GM12801 (cell line): Measurements from ENCODE around the gene TTC21B.

Source experiments
- CTCF ChIP-seq: IDR thresholded peaks from one replicate; pipeline ENCODE4 v1.5.1; 2011; ENCODE audit warnings: control low read depth; ENCODE audit not compliant: insufficient read length; ENCODE audit errors: extremely low read depth

TTC21B gene

GRCh38 chr2:165846056-165846455 lies 107.5 kb downstream of the TTC21B start:
- no peak for TF ChIP-seq CTCF

GRCh38 chr2:165844216-165844615 lies 109.4 kb downstream of the TTC21B start:
- no peak for TF ChIP-seq CTCF

GRCh38 chr2:165843351-165843750 lies 110.2 kb downstream of the TTC21B start:
- TF ChIP-seq CTCF = no peak

GRCh38 chr2:165840333-165840958 lies 113.1 kb downstream of the TTC21B start:
- TF ChIP-seq CTCF = no peak

- TF ChIP-seq CTCF = no peak
These were observed 114.0 kb downstream of the TTC21B start for GRCh38 chr2:165839610-165840009.

- TF ChIP-seq CTCF = no peak
These were observed 116.5 kb downstream of the TTC21B start for GRCh38 chr2:165837122-165837521.

GRCh38 chr2:165835363-165835762 lies 118.2 kb downstream of the TTC21B start:
- no peak for TF ChIP-seq CTCF
